ENCODE measurements around the gene SLC37A1.
A peak's percentile ranks its signal among the peaks of the same experiment; 100 is the strongest.

SLC37A1 gene

GRCh38 chr21:42548687-42549406 is 35.2 kb downstream of the SLC37A1 start:
- no peaks in the 10 kb centered on the region for H3K9me3 ChIP-seq (ENCODE audit: severe bottlenecking)
- H3K27me3 ChIP-seq (ENCODE audit: insufficient read depth, low read depth, severe bottlenecking): no peaks in the 10 kb centered on the region
- H3K36me3 ChIP-seq: no peaks in the 10 kb centered on the region
- DNase-seq: peak; percentile 6
- TF ChIP-seq CTCF (IDR thresholded peaks at IDR 0.05; ENCODE audit: low read depth, low read length): no peak
- no peak overlapping the region for H3K4me3 ChIP-seq (ENCODE audit: low read depth, low read length)
- no peak overlapping the region for H3K27ac ChIP-seq

GRCh38 chr21:42550817-42551216 is 37.2 kb downstream of the SLC37A1 start:
- H3K9me3 ChIP-seq (ENCODE audit: severe bottlenecking): no peaks in the 10 kb centered on the region
- no peaks in the 10 kb centered on the region for H3K27me3 ChIP-seq (ENCODE audit: insufficient read depth, low read depth, severe bottlenecking)
- no peak for TF ChIP-seq CTCF (IDR thresholded peaks at IDR 0.05; ENCODE audit: low read depth, low read length)
- no peak overlapping the region for H3K27ac ChIP-seq
- no peak overlapping the region for H3K4me3 ChIP-seq (ENCODE audit: low read depth, low read length)
- H3K36me3 ChIP-seq: no peaks in the 10 kb centered on the region
- DNase-seq: peak; percentile 4

- peak; percentile 2 for DNase-seq
- Histone ChIP-seq H3K36me3 (no peaks in the 10 kb centered on the region), H3K9me3 (ENCODE audit: severe bottlenecking) (no peaks in the 10 kb centered on the region), H3K27ac (no peak overlapping the region), H3K4me3 (ENCODE audit: low read depth, low read length) (no peak overlapping the region), H3K27me3 (ENCODE audit: insufficient read depth, low read depth, severe bottlenecking) (no peaks in the 10 kb centered on the region)
- TF ChIP-seq CTCF (IDR thresholded peaks at IDR 0.05; ENCODE audit: low read depth, low read length): no peak
Observed at GRCh38 chr21:42552407-42553336, 39.0 kb downstream of the SLC37A1 start.

GRCh38 chr21:42553435-42553834 is 39.8 kb downstream of the SLC37A1 start:
- no peak overlapping the region for H3K27ac ChIP-seq

GRCh38 chr21:42554251-42554961 is 40.8 kb downstream of the SLC37A1 start:
- Histone ChIP-seq H3K27me3 (ENCODE audit: insufficient read depth, low read depth, severe bottlenecking) (no peaks in the 10 kb centered on the region), H3K4me3 (ENCODE audit: low read depth, low read length) (no peak overlapping the region), H3K27ac (no peak overlapping the region), H3K9me3 (ENCODE audit: severe bottlenecking) (no peaks in the 10 kb centered on the region), H3K36me3 (no peaks in the 10 kb centered on the region)
- TF ChIP-seq CTCF (IDR thresholded peaks at IDR 0.05; ENCODE audit: low read depth, low read length): no peak
- peak; percentile 22 for DNase-seq

More at GRCh38 chr21:42553435-42553834, 39.8 kb downstream of the SLC37A1 start:
- no peaks in the 10 kb centered on the region for H3K9me3 ChIP-seq (ENCODE audit: severe bottlenecking)
- no peaks in the 10 kb centered on the region for H3K36me3 ChIP-seq
- H3K4me3 ChIP-seq (ENCODE audit: low read depth, low read length): no peak overlapping the region
- DNase-seq: no peak
- no peaks in the 10 kb centered on the region for H3K27me3 ChIP-seq (ENCODE audit: insufficient read depth, low read depth, severe bottlenecking)
- TF ChIP-seq CTCF (IDR thresholded peaks at IDR 0.05; ENCODE audit: low read depth, low read length): no peak
